ENCODE results near the gene KRT16. TPM values are rescaled to one million over a fixed set of nuclear protein-coding genes. Genes with fewer than 3 reads are reported as not detected.

The KRT16 gene
- total RNA-seq, 4 donors from 2014 or later, result 0.79 TPM; not detected in 3

- TF ChIP-seq EP300 (IDR thresholded peaks at IDR 0.05; ENCODE audit: low read depth) (no peak), POLR2AphosphoS5 (IDR thresholded peaks at IDR 0.05) (no peak)
- TF ChIP-seq, protein P1, sequence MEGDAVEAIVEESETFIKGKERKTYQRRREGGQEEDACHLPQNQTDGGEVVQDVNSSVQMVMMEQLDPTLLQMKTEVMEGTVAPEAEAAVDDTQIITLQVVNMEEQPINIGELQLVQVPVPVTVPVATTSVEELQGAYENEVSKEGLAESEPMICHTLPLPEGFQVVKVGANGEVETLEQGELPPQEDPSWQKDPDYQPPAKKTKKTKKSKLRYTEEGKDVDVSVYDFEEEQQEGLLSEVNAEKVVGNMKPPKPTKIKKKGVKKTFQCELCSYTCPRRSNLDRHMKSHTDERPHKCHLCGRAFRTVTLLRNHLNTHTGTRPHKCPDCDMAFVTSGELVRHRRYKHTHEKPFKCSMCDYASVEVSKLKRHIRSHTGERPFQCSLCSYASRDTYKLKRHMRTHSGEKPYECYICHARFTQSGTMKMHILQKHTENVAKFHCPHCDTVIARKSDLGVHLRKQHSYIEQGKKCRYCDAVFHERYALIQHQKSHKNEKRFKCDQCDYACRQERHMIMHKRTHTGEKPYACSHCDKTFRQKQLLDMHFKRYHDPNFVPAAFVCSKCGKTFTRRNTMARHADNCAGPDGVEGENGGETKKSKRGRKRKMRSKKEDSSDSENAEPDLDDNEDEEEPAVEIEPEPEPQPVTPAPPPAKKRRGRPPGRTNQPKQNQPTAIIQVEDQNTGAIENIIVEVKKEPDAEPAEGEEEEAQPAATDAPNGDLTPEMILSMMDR (IDR thresholded peaks at IDR 0.05), result no peak
- Histone ChIP-seq H3K36me3 (no peaks in the 10 kb centered on the region), H3K27me3 (peaks cover 3% of the 10 kb centered on the region), H3K9me3 (no peaks in the 10 kb centered on the region), H3K4me1 (no peaks in the 10 kb centered on the region), H3K27ac (no peak overlapping the region), H3K4me3 (no peak overlapping the region)
- intact Hi-C loops (cut with DNase I; ENCODE audit: low total_unique reads) (no loop called here), in situ Hi-C loops (cut with MboI; ENCODE audit: low pct_ligation_motif_present in 1 of 4, low pct_unique_long_range_greater_than_20kb in 1 of 4, low sequenced_read_pairs in 3 of 4) (no loop called here)
- WGBS, 2 donors (ENCODE audit: low coverage in 1 of 2), result 34 to 61% methylated on average over 3 of the region's 3 CpGs
- DNase-seq, result no peak
Observed at GRCh38 chr17:41594363-41594915, 18.1 kb downstream of the KRT16 start.

- no peak for DNase-seq
- 50% methylated on average over 5 of the region's 8 CpGs; no CpG with 5 or more reads in 1 of the 2 donors for WGBS, 2 donors (ENCODE audit: low coverage in 1 of 2)
- Histone ChIP-seq H3K27ac (no peak overlapping the region), H3K4me3 (no peak overlapping the region), H3K36me3 (no peaks in the 10 kb centered on the region), H3K4me1 (no peaks in the 10 kb centered on the region), H3K27me3 (peaks cover 3% of the 10 kb centered on the region), H3K9me3 (no peaks in the 10 kb centered on the region)
- intact Hi-C loops (cut with DNase I; ENCODE audit: low total_unique reads), result no loop called here
- TF ChIP-seq POLR2A (IDR thresholded peaks at IDR 0.05), result no peak
- in situ Hi-C loops (cut with MboI; ENCODE audit: low pct_ligation_motif_present in 1 of 4, low pct_unique_long_range_greater_than_20kb in 1 of 4, low sequenced_read_pairs in 3 of 4), result no loop called here
Observed at GRCh38 chr17:41593306-41593981, 19.1 kb downstream of the KRT16 start.

- H3K27me3 ChIP-seq, result peaks cover 3% of the 10 kb centered on the region
- H3K4me3 ChIP-seq, result no peak overlapping the region
- intact Hi-C loops (cut with DNase I; ENCODE audit: low total_unique reads) (no loop called here), in situ Hi-C loops (cut with MboI; ENCODE audit: low pct_ligation_motif_present in 1 of 4, low pct_unique_long_range_greater_than_20kb in 1 of 4, low sequenced_read_pairs in 3 of 4) (no loop called here)
- no peaks in the 10 kb centered on the region for H3K36me3 ChIP-seq
- no peak overlapping the region for H3K27ac ChIP-seq
- H3K4me1 ChIP-seq, result no peaks in the 10 kb centered on the region
- no peak for DNase-seq
- 75% methylated on average over 12 of the region's 12 CpGs; no CpG with 5 or more reads in 1 of the 2 donors for WGBS, 2 donors (ENCODE audit: low coverage in 1 of 2)
- no peak for TF ChIP-seq POLR2AphosphoS5 (IDR thresholded peaks at IDR 0.05)
- TF ChIP-seq POLR2A (IDR thresholded peaks at IDR 0.05), result no peak
- TF ChIP-seq EP300 (IDR thresholded peaks at IDR 0.05; ENCODE audit: low read depth), result no peak
- TF ChIP-seq, protein P1 (IDR thresholded peaks at IDR 0.05), result no peak
- no peaks in the 10 kb centered on the region for H3K9me3 ChIP-seq
Observed at GRCh38 chr17:41592601-41593305, 19.8 kb downstream of the KRT16 start.

- peaks cover 3% of the 10 kb centered on the region for H3K27me3 ChIP-seq
- no peak overlapping the region for H3K4me3 ChIP-seq
- no peak for DNase-seq
- H3K4me1 ChIP-seq, result no peaks in the 10 kb centered on the region
- in situ Hi-C loops (cut with MboI; ENCODE audit: low pct_ligation_motif_present in 1 of 4, low pct_unique_long_range_greater_than_20kb in 1 of 4, low sequenced_read_pairs in 3 of 4), result no loop called here
- H3K9me3 ChIP-seq, result no peaks in the 10 kb centered on the region
- TF ChIP-seq EP300 (IDR thresholded peaks at IDR 0.05; ENCODE audit: low read depth) (no peak), POLR2A (IDR thresholded peaks at IDR 0.05) (no peak), POLR2AphosphoS5 (IDR thresholded peaks at IDR 0.05) (no peak)
- TF ChIP-seq, protein P1 (IDR thresholded peaks at IDR 0.05), result no peak
- H3K27ac ChIP-seq, result no peak overlapping the region
- 62 to 77% methylated on average over 2 to 3 of the region's 3 CpGs for WGBS, 2 donors (ENCODE audit: low coverage in 1 of 2)
- H3K36me3 ChIP-seq, result no peaks in the 10 kb centered on the region
- intact Hi-C loops (cut with DNase I; ENCODE audit: low total_unique reads), result no loop called here
Observed at GRCh38 chr17:41589301-41589700, 23.3 kb downstream of the KRT16 start.

Data from transverse colon (tissue), 4 donors.